Inferior parietal cortex (tissue), 1 donor: ENCODE results near the gene PRDM13.
"Not testable (repeated sequence)": the region's sequence is repeated elsewhere in the genome, so short reads cannot be mapped to it uniquely, and the experiment has no call there.

Experiments
- DNase-seq: peaks from one replicate; pipeline ENCODE4 v3.0.0-alpha.2; 2016; ENCODE audit errors: extremely low spot score

PRDM13 gene

GRCh38 chr6:99603421-99604165 lies 3.0 kb upstream of the PRDM13 start:
- no peak for DNase-seq

DNA sequence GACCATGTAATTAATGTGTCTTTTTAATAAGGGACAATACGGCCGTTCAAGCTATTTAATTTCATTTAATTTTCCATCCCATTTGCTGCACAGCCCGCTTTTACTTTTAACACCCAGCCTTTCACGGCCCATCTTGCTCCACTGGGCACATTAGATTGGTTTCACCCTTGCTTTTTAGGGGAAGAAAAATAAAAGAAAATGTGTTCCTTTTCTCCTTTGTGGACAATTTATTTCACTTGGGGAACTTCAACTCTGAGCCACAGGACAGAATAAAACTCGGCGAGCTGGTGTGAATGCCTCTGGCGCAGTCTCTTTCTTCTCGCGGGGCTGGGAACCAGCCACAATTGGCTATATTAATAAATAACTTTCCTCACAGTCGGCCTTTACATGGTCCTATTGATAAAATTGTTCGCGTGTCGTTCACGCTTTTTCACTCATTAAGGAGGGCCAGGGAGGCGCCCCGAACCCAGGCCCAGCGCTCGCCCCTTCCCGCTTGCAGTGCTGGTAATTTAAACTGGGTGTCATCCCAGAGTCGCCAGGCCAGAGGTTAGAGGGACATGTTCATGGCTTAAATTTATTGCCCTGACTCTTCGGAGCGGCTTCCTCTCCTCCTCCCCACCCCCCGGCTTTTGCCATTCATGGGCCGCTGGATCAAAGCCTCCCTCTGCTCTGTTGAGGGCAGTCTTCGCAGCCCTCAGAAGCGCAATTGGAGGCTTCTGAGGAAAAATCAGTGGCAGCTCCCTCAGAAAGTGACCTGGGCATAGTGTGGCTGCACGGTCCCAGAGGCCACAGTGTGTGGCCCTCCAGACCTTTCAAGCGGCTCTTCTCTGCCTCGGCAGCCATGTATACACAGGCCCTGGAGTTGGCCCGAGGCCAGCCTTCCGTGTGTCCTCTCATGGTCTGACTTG lies 2.2 kb upstream of the PRDM13 start:
- DNase-seq = no peak

DNA sequence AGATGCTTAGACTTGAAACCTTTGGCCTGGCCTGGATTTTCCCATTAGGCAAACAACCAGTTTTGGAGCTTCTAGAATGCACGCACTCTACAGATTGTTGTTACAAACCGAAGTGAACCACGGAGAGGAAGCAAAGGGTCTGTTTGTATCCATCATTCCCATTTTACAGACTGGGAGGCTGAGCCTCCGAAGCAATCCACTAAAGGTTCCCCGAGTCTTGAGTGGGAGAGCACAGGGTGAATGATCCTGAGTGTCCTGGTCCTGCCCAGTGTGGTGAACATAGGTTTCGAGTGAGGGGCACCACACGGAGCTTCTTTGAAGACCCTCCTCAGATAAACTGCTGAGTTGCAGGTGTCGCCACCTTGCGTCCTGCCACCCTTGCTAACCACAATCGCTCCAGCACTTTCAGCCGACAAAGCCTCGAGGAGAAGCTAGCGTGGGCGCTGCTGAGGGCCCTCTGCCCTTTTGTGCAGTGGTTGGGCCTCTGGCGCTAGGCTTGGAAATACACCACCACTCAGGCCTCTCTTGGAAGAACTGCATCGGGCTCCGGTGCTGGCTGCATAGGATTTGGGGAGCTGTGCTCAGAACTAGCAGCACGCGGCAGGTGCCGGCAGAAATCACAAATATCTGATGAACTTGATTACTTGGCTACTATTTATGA lies 1.4 kb upstream of the PRDM13 start:
- DNase-seq = no peak

- no peak for DNase-seq
These were observed 550 bp upstream of the PRDM13 start for GRCh38 chr6:99605911-99606655.

GRCh38 chr6:99607416-99608036 lies 893 bp downstream of the PRDM13 start:
- no peak for DNase-seq

GRCh38 chr6:99608059-99608885 lies 1.6 kb downstream of the PRDM13 start:
- no peak for DNase-seq

GRCh38 chr6:99608886-99609482 lies 2.4 kb downstream of the PRDM13 start:
- no peak for DNase-seq

- no peak for DNase-seq
These were observed 3.4 kb downstream of the PRDM13 start for GRCh38 chr6:99609905-99610489.

- no peak for DNase-seq
These were observed 4.5 kb downstream of the PRDM13 start for GRCh38 chr6:99611148-99611547.

- no peak for DNase-seq
These were observed 6.1 kb downstream of the PRDM13 start for GRCh38 chr6:99612551-99613408.

GRCh38 chr6:99613409-99613704 lies 6.7 kb downstream of the PRDM13 start:
- no peak for DNase-seq

DNA sequence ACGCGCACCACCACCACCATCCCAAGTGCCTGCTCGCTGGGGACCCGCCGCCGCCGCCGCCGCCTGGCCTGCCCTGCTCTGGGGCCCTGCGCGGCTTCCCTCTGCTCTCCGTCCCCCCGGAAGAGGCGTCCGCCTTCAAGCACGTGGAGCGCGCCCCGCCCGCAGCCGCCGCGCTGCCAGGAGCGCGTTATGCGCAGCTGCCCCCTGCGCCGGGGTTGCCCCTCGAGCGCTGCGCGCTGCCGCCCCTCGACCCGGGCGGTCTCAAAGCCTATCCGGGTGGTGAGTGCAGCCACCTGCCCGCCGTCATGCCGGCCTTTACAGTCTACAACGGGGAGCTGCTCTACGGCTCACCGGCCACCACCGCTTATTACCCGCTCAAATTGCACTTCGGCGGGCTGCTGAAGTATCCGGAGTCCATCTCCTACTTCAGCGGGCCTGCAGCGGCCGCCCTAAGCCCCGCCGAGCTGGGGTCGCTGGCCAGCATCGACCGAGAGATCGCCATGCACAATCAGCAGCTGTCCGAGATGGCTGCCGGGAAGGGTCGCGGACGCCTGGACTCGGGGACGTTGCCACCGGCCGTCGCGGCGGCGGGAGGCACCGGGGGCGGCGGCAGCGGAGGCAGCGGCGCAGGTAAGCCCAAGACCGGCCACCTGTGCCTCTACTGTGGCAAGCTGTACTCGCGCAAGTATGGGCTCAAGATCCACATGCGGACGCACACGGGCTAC lies 7.2 kb downstream of the PRDM13 start:
- DNase-seq = no peak

- no peak for DNase-seq
These were observed 8.0 kb downstream of the PRDM13 start for GRCh38 chr6:99614430-99615186.

- DNase-seq = no peak
These were observed 10.5 kb downstream of the PRDM13 start for GRCh38 chr6:99617131-99617530.

GRCh38 chr6:99618649-99619408 lies 12.2 kb downstream of the PRDM13 start:
- DNase-seq = no peak

- no peak for DNase-seq
These were observed 12.8 kb downstream of the PRDM13 start for GRCh38 chr6:99619409-99619762.

DNA sequence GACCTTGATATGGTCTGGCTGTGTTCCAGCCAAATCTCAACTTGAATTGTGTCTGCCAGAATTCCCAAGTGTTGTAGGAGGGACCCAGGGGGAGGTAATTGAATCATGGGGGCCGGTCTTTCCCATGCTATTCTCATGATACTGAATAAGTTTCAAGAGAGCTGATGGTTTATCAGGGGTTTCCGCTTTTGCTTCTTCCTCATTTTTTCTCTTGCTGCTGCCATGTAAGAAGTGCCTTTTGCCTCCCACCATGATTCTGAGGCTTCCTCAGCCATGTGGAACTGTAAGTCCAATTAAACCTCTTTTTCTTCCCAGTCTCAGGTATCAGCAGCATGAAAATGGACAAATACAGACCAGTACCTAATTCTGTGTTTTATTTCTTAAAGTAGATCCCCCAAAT lies 15.4 kb downstream of the PRDM13 start:
- DNase-seq = not testable (repeated sequence)
